GM12864 (cell line): ENCODE measurements around the gene SLC35E3.
A peak's percentile ranks its signal among the peaks of the same experiment; 100 is the strongest.
"Not testable (repeated sequence)": the region's sequence is repeated elsewhere in the genome, so short reads cannot be mapped to it uniquely, and the experiment has no call there.

Source experiments
- DNase-seq: peaks from one replicate; pipeline ENCODE4 v3.0.0-alpha.2; 2011; ENCODE audit warnings: low read depth
- H3K4me3 ChIP-seq: 2 replicates; pipeline ENCODE4 v1.5.1; 2011; ENCODE audit warnings: mild to moderate bottlenecking, low read depth, low read length, control low read depth
- TF ChIP-seq, protein P1 (sequence below): IDR thresholded peaks from 2 replicates; pipeline ENCODE4 v1.5.1; 2011; ENCODE audit warnings: low read depth, mild to moderate bottlenecking, moderate library complexity, low read length, control low read depth, inconsistent platforms; ENCODE audit errors: missing control alignments

The SLC35E3 gene

DNA sequence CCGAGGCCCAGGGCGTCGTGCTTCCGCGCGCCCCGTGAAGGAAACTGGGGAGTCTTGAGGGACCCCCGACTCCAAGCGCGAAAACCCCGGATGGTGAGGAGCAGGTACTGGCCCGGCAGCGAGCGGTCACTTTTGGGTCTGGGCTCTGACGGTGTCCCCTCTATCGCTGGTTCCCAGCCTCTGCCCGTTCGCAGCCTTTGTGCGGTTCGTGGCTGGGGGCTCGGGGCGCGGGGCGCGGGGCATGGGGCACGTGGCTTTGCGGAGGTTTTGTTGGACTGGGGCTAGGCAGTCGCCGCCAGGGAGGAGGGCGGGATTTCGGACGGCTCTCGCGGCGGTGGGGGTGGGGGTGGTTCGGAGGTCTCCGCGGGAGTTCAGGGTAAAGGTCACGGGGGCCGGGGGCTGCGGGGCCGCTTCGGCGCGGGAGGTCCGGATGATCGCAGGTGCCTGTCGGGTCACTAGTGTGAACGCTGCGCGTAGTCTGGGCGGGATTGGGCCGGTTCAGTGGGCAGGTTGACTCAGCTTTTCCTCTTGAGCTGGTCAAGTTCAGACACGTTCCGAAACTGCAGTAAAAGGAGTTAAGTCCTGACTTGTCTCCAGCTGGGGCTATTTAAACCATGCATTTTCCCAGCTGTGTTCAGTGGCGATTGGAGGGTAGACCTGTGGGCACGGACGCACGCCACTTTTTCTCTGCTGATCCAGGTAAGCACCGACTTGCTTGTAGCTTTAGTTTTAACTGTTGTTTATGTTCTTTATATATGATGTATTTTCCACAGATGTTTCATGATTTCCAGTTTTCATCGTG, 62.6 kb downstream of the SLC35E3 start:
- TF ChIP-seq, protein P1, sequence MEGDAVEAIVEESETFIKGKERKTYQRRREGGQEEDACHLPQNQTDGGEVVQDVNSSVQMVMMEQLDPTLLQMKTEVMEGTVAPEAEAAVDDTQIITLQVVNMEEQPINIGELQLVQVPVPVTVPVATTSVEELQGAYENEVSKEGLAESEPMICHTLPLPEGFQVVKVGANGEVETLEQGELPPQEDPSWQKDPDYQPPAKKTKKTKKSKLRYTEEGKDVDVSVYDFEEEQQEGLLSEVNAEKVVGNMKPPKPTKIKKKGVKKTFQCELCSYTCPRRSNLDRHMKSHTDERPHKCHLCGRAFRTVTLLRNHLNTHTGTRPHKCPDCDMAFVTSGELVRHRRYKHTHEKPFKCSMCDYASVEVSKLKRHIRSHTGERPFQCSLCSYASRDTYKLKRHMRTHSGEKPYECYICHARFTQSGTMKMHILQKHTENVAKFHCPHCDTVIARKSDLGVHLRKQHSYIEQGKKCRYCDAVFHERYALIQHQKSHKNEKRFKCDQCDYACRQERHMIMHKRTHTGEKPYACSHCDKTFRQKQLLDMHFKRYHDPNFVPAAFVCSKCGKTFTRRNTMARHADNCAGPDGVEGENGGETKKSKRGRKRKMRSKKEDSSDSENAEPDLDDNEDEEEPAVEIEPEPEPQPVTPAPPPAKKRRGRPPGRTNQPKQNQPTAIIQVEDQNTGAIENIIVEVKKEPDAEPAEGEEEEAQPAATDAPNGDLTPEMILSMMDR: no peak
- peak overlapping the region; percentile 96 for H3K4me3 ChIP-seq
- DNase-seq: peak; percentile 96

DNA sequence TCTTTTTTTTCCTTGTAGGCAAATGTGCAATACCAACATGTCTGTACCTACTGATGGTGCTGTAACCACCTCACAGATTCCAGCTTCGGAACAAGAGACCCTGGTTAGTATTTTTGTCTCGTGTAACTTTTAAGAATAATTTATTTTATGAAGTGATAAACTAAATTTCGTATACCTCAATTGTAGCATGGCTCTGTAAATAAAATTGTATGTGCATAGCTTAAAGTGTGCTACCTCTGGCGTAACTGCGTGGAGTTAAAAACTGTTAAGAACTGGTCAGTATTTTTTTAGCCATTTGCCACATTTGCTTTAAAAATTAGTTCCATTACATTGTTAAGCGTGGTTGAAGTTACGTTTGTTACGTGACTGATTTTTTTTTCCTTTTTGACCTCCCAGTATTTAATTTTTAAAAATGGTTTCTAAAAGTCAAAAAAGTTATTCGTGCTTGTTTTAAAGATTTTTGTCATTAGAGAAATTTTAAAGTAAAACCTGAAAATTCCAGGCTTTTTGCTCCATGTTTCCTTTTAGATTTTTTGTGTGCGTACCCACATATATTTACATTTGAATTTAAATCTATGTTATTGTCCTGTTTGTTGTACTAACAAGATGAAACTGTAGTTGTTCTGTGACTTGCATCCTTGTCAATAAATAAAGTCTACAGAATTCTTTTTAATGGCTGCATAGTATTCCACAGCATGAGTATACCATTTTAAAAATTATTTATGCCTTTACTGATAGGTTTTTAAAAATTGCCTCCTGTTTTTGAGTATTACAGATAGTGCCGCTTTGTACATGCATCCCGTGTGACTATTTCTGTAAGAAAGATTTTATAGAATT, 63.4 kb downstream of the SLC35E3 start:
- DNase-seq: no peak
- H3K4me3 ChIP-seq: peak overlapping the region; percentile 96
- TF ChIP-seq, protein P1: no peak

DNA sequence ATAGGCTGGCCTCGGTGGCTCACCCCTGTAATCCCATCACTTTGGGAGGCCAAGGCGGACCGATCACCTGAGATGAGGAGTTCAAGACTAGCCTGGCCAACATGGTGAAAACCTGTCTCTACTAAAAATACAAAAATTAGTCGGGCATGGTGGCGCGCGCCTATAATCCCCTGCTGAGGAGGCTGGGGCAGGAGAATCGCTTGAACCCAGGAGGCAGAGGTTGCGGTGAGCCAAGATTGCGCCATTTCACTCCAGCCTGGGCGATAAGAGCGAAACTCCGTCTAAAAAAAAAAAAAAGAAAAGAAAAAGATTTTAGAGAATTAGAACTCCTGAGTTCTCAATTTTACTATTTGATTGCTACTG, 64.0 kb downstream of the SLC35E3 start:
- H3K4me3 ChIP-seq: peak overlapping the region; percentile 96; the same call in 1 of the 2 replicates
- DNase-seq: not testable (repeated sequence)

DNA sequence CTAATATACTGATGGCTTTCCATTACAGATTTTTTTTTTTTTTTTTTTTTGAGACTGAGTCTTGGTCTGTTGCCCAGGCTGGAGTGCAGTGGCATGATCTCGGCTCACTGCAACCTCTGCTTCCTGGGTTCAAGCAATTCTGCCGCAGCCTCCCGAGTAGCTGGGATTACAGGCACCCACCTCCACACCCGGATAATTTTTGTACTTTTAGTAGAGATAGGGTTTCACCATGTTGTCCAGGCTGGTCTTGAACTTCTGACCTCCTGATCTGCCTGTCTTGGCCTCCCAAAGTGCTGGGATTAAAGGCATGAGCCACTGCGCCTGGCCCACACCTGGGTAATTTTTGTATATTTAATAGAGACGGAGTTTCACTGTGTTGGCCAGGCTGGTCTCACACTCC, 65.6 kb downstream of the SLC35E3 start:
- H3K4me3 ChIP-seq: peak overlapping the region; percentile 29; the same call in 1 of the 2 replicates
- DNase-seq: not testable (repeated sequence)

DNA sequence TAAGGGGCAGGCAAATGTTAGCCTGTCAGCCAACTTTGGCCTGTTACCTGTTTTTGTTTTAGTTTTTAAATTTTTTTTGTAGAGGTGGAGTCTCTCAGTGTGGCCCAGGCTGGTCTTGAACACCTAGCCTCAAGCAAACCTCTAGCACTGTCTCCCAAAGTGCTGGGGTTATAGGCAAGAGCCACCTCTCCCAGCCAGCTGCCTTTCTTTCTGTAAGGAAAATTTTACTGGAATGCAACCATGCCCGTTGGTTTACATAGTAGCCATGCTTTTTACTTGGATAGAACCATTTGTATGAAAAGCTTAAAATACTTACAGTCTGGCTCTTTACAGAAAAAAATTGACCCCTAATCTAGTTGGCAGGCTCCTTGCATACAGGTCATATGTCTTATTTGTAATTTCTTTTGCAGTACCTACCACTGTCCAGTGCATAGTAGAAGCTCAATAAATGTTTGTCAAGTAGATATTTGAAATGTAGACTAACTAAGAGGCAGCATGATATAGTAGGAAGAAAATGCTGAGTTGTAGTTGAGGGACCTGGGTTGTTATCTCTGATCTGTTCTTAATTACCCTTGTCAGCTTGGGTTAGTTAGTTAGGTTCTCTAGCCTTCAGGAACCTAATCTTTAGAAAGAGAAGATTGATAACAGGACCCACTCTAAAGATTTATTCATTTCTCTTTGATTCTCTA, 66.7 kb downstream of the SLC35E3 start:
- peak overlapping the region; percentile 2; the same call in 1 of the 2 replicates for H3K4me3 ChIP-seq
- TF ChIP-seq, protein P1: no peak
- DNase-seq: no peak

DNA sequence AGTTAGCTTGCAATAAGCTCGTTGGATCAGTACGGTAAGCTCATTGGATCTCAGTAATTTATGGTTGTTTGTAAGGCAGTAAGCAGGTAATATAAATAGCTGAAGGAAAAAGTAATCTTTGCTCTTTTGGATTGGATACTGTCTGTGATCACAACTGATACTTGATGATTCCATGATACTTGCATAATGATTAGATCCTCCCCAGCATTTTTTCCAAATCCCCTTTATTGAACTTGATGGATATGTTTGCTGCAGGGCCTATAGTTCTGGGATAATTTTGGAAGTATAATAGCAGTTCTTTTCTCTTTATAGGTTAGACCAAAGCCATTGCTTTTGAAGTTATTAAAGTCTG, 67.2 kb downstream of the SLC35E3 start:
- DNase-seq: no peak
- no peak overlapping the region; the same call in 1 of the 2 replicates for H3K4me3 ChIP-seq
- TF ChIP-seq, protein P1: no peak

DNA sequence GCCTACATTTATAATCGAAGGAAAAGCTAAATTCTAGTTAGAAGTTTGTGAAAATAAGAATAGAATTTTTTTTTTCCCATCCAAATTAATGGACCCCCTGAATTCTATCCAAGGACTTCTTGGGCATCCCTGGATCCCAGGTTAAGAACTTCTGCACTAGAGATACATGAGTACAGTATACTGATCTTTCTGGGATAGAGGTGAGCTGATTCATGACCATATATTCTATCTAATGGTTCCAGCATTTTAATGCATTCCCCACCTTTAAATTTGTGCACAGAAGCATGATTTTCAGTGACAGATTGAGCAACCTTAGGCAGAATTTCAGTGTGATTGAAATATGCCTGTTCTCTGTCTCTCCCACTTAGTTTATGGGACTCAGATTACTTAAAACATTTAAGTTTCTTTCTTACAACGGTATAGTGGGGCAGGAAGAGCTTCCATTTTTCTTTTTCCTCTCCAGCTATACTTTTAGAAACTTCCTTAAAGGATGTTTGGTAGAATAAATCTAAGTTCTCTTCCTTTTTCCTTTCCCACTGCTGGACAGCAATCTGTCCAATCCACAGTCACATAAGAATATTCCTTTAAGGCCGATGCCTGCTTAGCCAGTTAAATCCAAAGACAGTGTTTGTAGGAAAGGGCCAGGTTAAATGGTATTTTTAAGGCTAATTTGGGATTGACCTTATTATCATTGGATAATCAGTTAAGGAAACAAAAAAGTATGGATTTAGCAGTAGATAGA, 68.7 kb downstream of the SLC35E3 start:
- TF ChIP-seq, protein P1: no peak
- H3K4me3 ChIP-seq: no peak overlapping the region
- DNase-seq: no peak
